Measurements from ENCODE around the gene SRPX.

GRCh38 chrX:38124000-38124399 lies 96.7 kb downstream of the SRPX start:
- TF ChIP-seq, protein P1, sequence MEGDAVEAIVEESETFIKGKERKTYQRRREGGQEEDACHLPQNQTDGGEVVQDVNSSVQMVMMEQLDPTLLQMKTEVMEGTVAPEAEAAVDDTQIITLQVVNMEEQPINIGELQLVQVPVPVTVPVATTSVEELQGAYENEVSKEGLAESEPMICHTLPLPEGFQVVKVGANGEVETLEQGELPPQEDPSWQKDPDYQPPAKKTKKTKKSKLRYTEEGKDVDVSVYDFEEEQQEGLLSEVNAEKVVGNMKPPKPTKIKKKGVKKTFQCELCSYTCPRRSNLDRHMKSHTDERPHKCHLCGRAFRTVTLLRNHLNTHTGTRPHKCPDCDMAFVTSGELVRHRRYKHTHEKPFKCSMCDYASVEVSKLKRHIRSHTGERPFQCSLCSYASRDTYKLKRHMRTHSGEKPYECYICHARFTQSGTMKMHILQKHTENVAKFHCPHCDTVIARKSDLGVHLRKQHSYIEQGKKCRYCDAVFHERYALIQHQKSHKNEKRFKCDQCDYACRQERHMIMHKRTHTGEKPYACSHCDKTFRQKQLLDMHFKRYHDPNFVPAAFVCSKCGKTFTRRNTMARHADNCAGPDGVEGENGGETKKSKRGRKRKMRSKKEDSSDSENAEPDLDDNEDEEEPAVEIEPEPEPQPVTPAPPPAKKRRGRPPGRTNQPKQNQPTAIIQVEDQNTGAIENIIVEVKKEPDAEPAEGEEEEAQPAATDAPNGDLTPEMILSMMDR (IDR thresholded peaks at IDR 0.05), result no peak
- no peak for TF ChIP-seq EZH2 (IDR thresholded peaks at IDR 0.05; ENCODE audit: borderline replicate concordance, insufficient read depth, low read depth, low read length, poor library complexity, severe bottlenecking)

Measured in B cell (primary cell).